GM21786 (cell line): ENCODE results near the gene PARP4.
"Not testable (repeated sequence)": the region's sequence is repeated elsewhere in the genome, so short reads cannot be mapped to it uniquely, and the experiment has no call there.

Source experiments
- ATAC-seq: cut with Tn5 transposase; IDR thresholded peaks from one replicate; pipeline ENCODE4 v1.9.1; 2021; ENCODE audit not compliant: unreplicated experiment

The PARP4 gene

GRCh38 chr13:24380227-24380626, 132.4 kb downstream of the PARP4 start:
- ATAC-seq = not testable (repeated sequence)

- ATAC-seq = not testable (repeated sequence)
These were observed 141.3 kb downstream of the PARP4 start for GRCh38 chr13:24371273-24371672.
